ENCODE results near the gene FBXL2.

DNA sequence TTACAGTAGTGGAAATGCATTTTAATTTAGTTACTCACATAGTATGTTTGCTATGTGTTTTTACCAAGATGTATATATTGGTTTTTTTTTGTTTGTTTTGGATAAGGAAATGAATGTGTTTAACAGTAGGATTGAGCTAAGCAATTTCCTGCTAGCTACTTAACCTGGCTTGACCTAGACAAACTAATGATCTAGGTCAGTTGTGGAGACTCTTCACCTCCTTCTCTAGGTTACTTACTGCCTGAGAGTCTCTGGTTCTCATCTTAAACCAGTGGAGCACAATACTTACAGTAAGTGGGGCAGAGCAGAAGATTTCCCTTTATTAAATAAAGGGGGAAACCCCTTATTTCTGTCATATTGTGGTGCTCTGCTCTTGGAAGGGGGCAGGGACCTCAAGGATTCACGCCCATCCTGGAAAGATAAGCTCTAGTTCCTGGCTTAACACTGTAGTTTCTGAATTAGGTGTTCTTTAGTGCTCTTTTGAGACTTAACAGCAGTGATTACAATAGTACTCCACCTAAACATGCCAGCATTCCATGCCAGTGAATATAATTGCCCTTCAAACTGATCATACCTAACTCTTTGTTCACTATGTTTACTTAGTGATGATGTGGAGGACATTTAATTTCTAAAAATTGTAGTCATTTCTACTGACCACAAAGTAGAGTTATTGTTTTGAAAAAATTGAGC lies 83.0 kb downstream of the FBXL2 start:
- TF ChIP-seq, protein P1, sequence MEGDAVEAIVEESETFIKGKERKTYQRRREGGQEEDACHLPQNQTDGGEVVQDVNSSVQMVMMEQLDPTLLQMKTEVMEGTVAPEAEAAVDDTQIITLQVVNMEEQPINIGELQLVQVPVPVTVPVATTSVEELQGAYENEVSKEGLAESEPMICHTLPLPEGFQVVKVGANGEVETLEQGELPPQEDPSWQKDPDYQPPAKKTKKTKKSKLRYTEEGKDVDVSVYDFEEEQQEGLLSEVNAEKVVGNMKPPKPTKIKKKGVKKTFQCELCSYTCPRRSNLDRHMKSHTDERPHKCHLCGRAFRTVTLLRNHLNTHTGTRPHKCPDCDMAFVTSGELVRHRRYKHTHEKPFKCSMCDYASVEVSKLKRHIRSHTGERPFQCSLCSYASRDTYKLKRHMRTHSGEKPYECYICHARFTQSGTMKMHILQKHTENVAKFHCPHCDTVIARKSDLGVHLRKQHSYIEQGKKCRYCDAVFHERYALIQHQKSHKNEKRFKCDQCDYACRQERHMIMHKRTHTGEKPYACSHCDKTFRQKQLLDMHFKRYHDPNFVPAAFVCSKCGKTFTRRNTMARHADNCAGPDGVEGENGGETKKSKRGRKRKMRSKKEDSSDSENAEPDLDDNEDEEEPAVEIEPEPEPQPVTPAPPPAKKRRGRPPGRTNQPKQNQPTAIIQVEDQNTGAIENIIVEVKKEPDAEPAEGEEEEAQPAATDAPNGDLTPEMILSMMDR (IDR thresholded peaks at IDR 0.05; ENCODE audit: insufficient read depth, low read depth, low read length): no peak
- no peak for TF ChIP-seq EZH2 (IDR thresholded peaks at IDR 0.05; ENCODE audit: insufficient read depth, low read length)

All from astrocyte (in vitro differentiated cells and primary cell).